ENCODE measurements around the gene MESD. TPM values are rescaled to one million over a fixed set of nuclear protein-coding genes. Genes with fewer than 3 reads are reported as not detected.

MESD gene
- total RNA-seq, 2 experiments from 2014 or later: 27.0 to 27.4 TPM

- DNase-seq (no peak), ATAC-seq (no peak)
- H3K36me3 Mint-ChIP-seq (ENCODE audit: low read depth): peaks cover 36% of the 10 kb centered on the region
- peaks cover 71% of the 10 kb centered on the region for H3K4me1 Mint-ChIP-seq (ENCODE audit: low read depth)
- H3K27ac Mint-ChIP-seq: peak overlapping the region; percentile 98
- ChIA-PET POLR2A (interaction anchor here (4.6 kb wide), 1 partner anchor 13 kb away, joined by 49 read pairs; the partner anchor contains the start of gene TLNRD1), CTCF (interaction anchor here (0.7 to 4.6 kb wide), 5 partner anchors 9 to 278 kb away, joined by 3 to 30 read pairs (median 3); no protein-coding TSS in a partner anchor)
- H3K4me3 Mint-ChIP-seq: peak overlapping the region; percentile 97
- H3K9me3 Mint-ChIP-seq (ENCODE audit: insufficient read depth): no peaks in the 10 kb centered on the region
- H3K27me3 Mint-ChIP-seq (ENCODE audit: low read depth): no peaks in the 10 kb centered on the region
These were observed 1.3 kb downstream of the MESD start for GRCh38 chr15:80988148-80988796.

- CTCF ChIA-PET: interaction anchor here (1.1 to 4.6 kb wide), 3 partner anchors 16 to 280 kb away, joined by 4 to 30 read pairs (median 10); partner anchors contain the start of gene CEMIP
- Mint-ChIP-seq H3K4me1 (ENCODE audit: low read depth) (peaks cover 68% of the 10 kb centered on the region), H3K27ac (no peak overlapping the region), H3K9me3 (ENCODE audit: insufficient read depth) (no peaks in the 10 kb centered on the region), H3K4me3 (no peak overlapping the region), H3K36me3 (ENCODE audit: low read depth) (peaks cover 45% of the 10 kb centered on the region), H3K27me3 (ENCODE audit: low read depth) (no peaks in the 10 kb centered on the region)
- POLR2A ChIA-PET: no interaction called here
- DNase-seq (no peak), ATAC-seq (no peak)
These were observed 3.1 kb downstream of the MESD start for GRCh38 chr15:80986487-80986886.

- POLR2A ChIA-PET: no interaction called here
- no peak for ATAC-seq
- Mint-ChIP-seq H3K9me3 (ENCODE audit: insufficient read depth) (no peaks in the 10 kb centered on the region), H3K4me1 (ENCODE audit: low read depth) (peaks cover 63% of the 10 kb centered on the region), H3K27me3 (ENCODE audit: low read depth) (no peaks in the 10 kb centered on the region), H3K36me3 (ENCODE audit: low read depth) (peaks cover 45% of the 10 kb centered on the region), H3K4me3 (no peak overlapping the region), H3K27ac (no peak overlapping the region)
- CTCF ChIA-PET: interaction anchor here (0.8 to 4.6 kb wide), 4 partner anchors 16 to 281 kb away, joined by 3 to 30 read pairs (median 7); partner anchors contain the start of gene CEMIP
- DNase-seq: no peak
These were observed 3.6 kb downstream of the MESD start for GRCh38 chr15:80985981-80986380.

GRCh38 chr15:80984856-80985255 lies 4.8 kb downstream of the MESD start:
- H3K27ac Mint-ChIP-seq: no peak overlapping the region
- DNase-seq (no peak), ATAC-seq (no peak)
- no peaks in the 10 kb centered on the region for H3K27me3 Mint-ChIP-seq (ENCODE audit: low read depth)
- H3K4me3 Mint-ChIP-seq: no peak overlapping the region
- CTCF ChIA-PET: interaction anchor here (3.0 to 4.6 kb wide), 2 partner anchors 15 to 282 kb away, joined by 10 to 30 read pairs; no protein-coding TSS in a partner anchor
- peaks cover 50% of the 10 kb centered on the region for H3K36me3 Mint-ChIP-seq (ENCODE audit: low read depth)
- POLR2A ChIA-PET: no interaction called here
- peaks cover 52% of the 10 kb centered on the region for H3K4me1 Mint-ChIP-seq (ENCODE audit: low read depth)
- H3K9me3 Mint-ChIP-seq (ENCODE audit: insufficient read depth): no peaks in the 10 kb centered on the region

GRCh38 chr15:80982839-80983238 lies 6.8 kb downstream of the MESD start:
- no peak for ATAC-seq
- DNase-seq: no peak
- Mint-ChIP-seq H3K27me3 (ENCODE audit: low read depth) (no peaks in the 10 kb centered on the region), H3K36me3 (ENCODE audit: low read depth) (peaks cover 46% of the 10 kb centered on the region), H3K9me3 (ENCODE audit: insufficient read depth) (no peaks in the 10 kb centered on the region), H3K4me1 (ENCODE audit: low read depth) (peaks cover 47% of the 10 kb centered on the region), H3K27ac (no peak overlapping the region), H3K4me3 (no peak overlapping the region)
- POLR2A ChIA-PET: no interaction called here
- CTCF ChIA-PET: interaction anchor here (1.0 kb wide), 1 partner anchor 13 kb away, joined by 3 read pairs; no protein-coding TSS in a partner anchor

- ChIA-PET POLR2A (no interaction called here), CTCF (interaction anchor here (1.0 kb wide), 1 partner anchor 12 kb away, joined by 3 read pairs; no protein-coding TSS in a partner anchor)
- Mint-ChIP-seq H3K9me3 (ENCODE audit: insufficient read depth) (no peaks in the 10 kb centered on the region), H3K4me3 (no peak overlapping the region), H3K27ac (no peak overlapping the region), H3K36me3 (ENCODE audit: low read depth) (peaks cover 51% of the 10 kb centered on the region), H3K4me1 (ENCODE audit: low read depth) (peaks cover 52% of the 10 kb centered on the region), H3K27me3 (ENCODE audit: low read depth) (no peaks in the 10 kb centered on the region)
- DNase-seq: no peak
- no peak for ATAC-seq
These were observed 7.4 kb downstream of the MESD start for GRCh38 chr15:80982205-80982604.

- Mint-ChIP-seq H3K27ac (no peak overlapping the region), H3K36me3 (ENCODE audit: low read depth) (peaks cover 49% of the 10 kb centered on the region), H3K4me1 (ENCODE audit: low read depth) (peaks cover 51% of the 10 kb centered on the region), H3K4me3 (no peak overlapping the region), H3K9me3 (ENCODE audit: insufficient read depth) (no peaks in the 10 kb centered on the region), H3K27me3 (ENCODE audit: low read depth) (no peaks in the 10 kb centered on the region)
- ATAC-seq (no peak), DNase-seq (no peak)
- POLR2A ChIA-PET: interaction anchor here (0.9 kb wide), 1 partner anchor 22 kb away, joined by 4 read pairs; the partner anchor contains the start of gene TLNRD1
- CTCF ChIA-PET: interaction anchor here (0.8 to 2.4 kb wide), 8 partner anchors 9 to 287 kb away, joined by 3 to 20 read pairs (median 6); no protein-coding TSS in a partner anchor
These were observed 9.9 kb downstream of the MESD start for GRCh38 chr15:80979538-80980200.

GRCh38 chr15:80978685-80979329 lies 10.8 kb downstream of the MESD start:
- ChIA-PET POLR2A (no interaction called here), CTCF (interaction anchor here (1.1 to 2.4 kb wide), 7 partner anchors 9 to 287 kb away, joined by 3 to 20 read pairs (median 6); no protein-coding TSS in a partner anchor)
- ATAC-seq (no peak), DNase-seq (no peak)
- H3K27ac Mint-ChIP-seq: peak overlapping the region; percentile 27
- peaks cover 48% of the 10 kb centered on the region for H3K36me3 Mint-ChIP-seq (ENCODE audit: low read depth)
- peaks cover 47% of the 10 kb centered on the region for H3K4me1 Mint-ChIP-seq (ENCODE audit: low read depth)
- H3K27me3 Mint-ChIP-seq (ENCODE audit: low read depth): no peaks in the 10 kb centered on the region
- H3K4me3 Mint-ChIP-seq: no peak overlapping the region
- H3K9me3 Mint-ChIP-seq (ENCODE audit: insufficient read depth): no peaks in the 10 kb centered on the region

GRCh38 chr15:80977627-80978036 lies 12.0 kb downstream of the MESD start:
- H3K36me3 Mint-ChIP-seq (ENCODE audit: low read depth): peaks cover 45% of the 10 kb centered on the region
- peak; percentile 48 for DNase-seq
- H3K9me3 Mint-ChIP-seq (ENCODE audit: insufficient read depth): no peaks in the 10 kb centered on the region
- ChIA-PET POLR2A (no interaction called here), CTCF (interaction anchor here (0.7 to 2.9 kb wide), 7 partner anchors 10 to 289 kb away, joined by 3 to 26 read pairs (median 3); partner anchors contain the start of gene TLNRD1)
- peak overlapping the region; percentile 33 for H3K27ac Mint-ChIP-seq
- ATAC-seq: peak; percentile 55
- H3K27me3 Mint-ChIP-seq (ENCODE audit: low read depth): no peaks in the 10 kb centered on the region
- H3K4me1 Mint-ChIP-seq (ENCODE audit: low read depth): peaks cover 43% of the 10 kb centered on the region
- H3K4me3 Mint-ChIP-seq: no peak overlapping the region

- Mint-ChIP-seq H3K4me3 (no peak overlapping the region), H3K4me1 (ENCODE audit: low read depth) (peaks cover 36% of the 10 kb centered on the region), H3K36me3 (ENCODE audit: low read depth) (peaks cover 38% of the 10 kb centered on the region), H3K27me3 (ENCODE audit: low read depth) (no peaks in the 10 kb centered on the region), H3K27ac (peak overlapping the region; percentile 39), H3K9me3 (ENCODE audit: insufficient read depth) (no peaks in the 10 kb centered on the region)
- no peak for ATAC-seq
- CTCF ChIA-PET: interaction anchor here (1.1 to 2.9 kb wide), 4 partner anchors 24 to 289 kb away, joined by 4 to 26 read pairs (median 7); partner anchors contain the start of gene TLNRD1
- DNase-seq: no peak
- POLR2A ChIA-PET: no interaction called here
These were observed 12.8 kb downstream of the MESD start for GRCh38 chr15:80976851-80977250.

- H3K4me1 Mint-ChIP-seq (ENCODE audit: low read depth): peaks cover 36% of the 10 kb centered on the region
- ChIA-PET POLR2A (interaction anchor here (0.7 to 1.1 kb wide), 3 partner anchors 26 to 324 kb away, joined by 3 to 4 read pairs (median 4); partner anchors contain the start of gene TLNRD1), CTCF (interaction anchor here (0.9 to 1.9 kb wide), 2 partner anchors 195 to 292 kb away, joined by 3 to 9 read pairs; no protein-coding TSS in a partner anchor)
- no peak for ATAC-seq
- H3K36me3 Mint-ChIP-seq (ENCODE audit: low read depth): peaks cover 39% of the 10 kb centered on the region
- H3K27me3 Mint-ChIP-seq (ENCODE audit: low read depth): no peaks in the 10 kb centered on the region
- DNase-seq: no peak
- H3K9me3 Mint-ChIP-seq (ENCODE audit: insufficient read depth): no peaks in the 10 kb centered on the region
- H3K27ac Mint-ChIP-seq: no peak overlapping the region
- H3K4me3 Mint-ChIP-seq: no peak overlapping the region
These were observed 14.7 kb downstream of the MESD start for GRCh38 chr15:80974914-80975313.
